Renal cortex interstitium (tissue), 11 donors: ENCODE measurements around the gene SUV39H2. TPM values are rescaled to one million over a fixed set of nuclear protein-coding genes. Genes with fewer than 3 reads are reported as not detected.
A peak's percentile ranks its signal among the peaks of the same experiment; 100 is the strongest.
"Not testable (repeated sequence)": the region's sequence is repeated elsewhere in the genome, so short reads cannot be mapped to it uniquely, and the experiment has no call there.

ENCODE experiments used
- DNase-seq, 11 donors: peaks; one replicate each; pipeline ENCODE4 v3.0.0-alpha.2; 2013; ENCODE audit warnings: low read depth in 9 of 11, low spot score in 4 of 11; ENCODE audit errors: extremely low read depth in 1 of 11
- polyA plus RNA-seq, 3 donors: library from polyadenylated mRNA; unstranded; fragments of 120-200 nt; gene quantifications; one replicate each; pipeline ENCODE4 v1.2.1, GENCODE V29; 2013; ENCODE audit not compliant: insufficient read length in 3 of 3

SUV39H2 gene
- polyA plus RNA-seq, 3 donors = 16.5 to 24.2 (median 21.4) TPM

GRCh38 chr10:14917827-14918226 lies 39.2 kb downstream of the SUV39H2 start:
- no peak for DNase-seq

GRCh38 chr10:14918964-14919363 lies 40.3 kb downstream of the SUV39H2 start:
- DNase-seq = no peak

- no peak for DNase-seq
Measured at GRCh38 chr10:14924013-14924412, 45.3 kb downstream of the SUV39H2 start.

- no peak for DNase-seq
Measured at GRCh38 chr10:14925268-14925667, 46.6 kb downstream of the SUV39H2 start.

GRCh38 chr10:14926061-14926470 lies 47.4 kb downstream of the SUV39H2 start:
- no peak for DNase-seq

- no peak for DNase-seq
Measured at GRCh38 chr10:14926722-14927416, 48.2 kb downstream of the SUV39H2 start.

- DNase-seq = no peak
Measured at GRCh38 chr10:14930610-14931009, 51.9 kb downstream of the SUV39H2 start.

- DNase-seq = no peak
Measured at GRCh38 chr10:14936584-14936983, 57.9 kb downstream of the SUV39H2 start.

- not testable (repeated sequence) for DNase-seq
Measured at GRCh38 chr10:14938971-14939370, 60.3 kb downstream of the SUV39H2 start.

- not testable (repeated sequence) for DNase-seq
Measured at GRCh38 chr10:14942147-14942949, 63.7 kb downstream of the SUV39H2 start.

- DNase-seq = not testable (repeated sequence)
Measured at GRCh38 chr10:14942950-14943338, 64.3 kb downstream of the SUV39H2 start.

- no peak for DNase-seq
Measured at GRCh38 chr10:14945108-14945507, 66.4 kb downstream of the SUV39H2 start.

GRCh38 chr10:14947268-14947667 lies 68.6 kb downstream of the SUV39H2 start:
- no peak for DNase-seq

- DNase-seq = no peak
Measured at GRCh38 chr10:14949291-14949690, 70.6 kb downstream of the SUV39H2 start.

GRCh38 chr10:14952851-14953423 lies 74.3 kb downstream of the SUV39H2 start:
- DNase-seq = peak in 6 of 11 donors; percentile 3 to 22 (median 8)

- peak in 6 of 11 donors; percentile 12 to 41 (median 20) for DNase-seq
Measured at GRCh38 chr10:14953424-14954000, 74.8 kb downstream of the SUV39H2 start.
